Caco-2 (cell line): ENCODE measurements around the gene CGRRF1. TPM values are rescaled to one million over a fixed set of nuclear protein-coding genes. Genes with fewer than 3 reads are reported as not detected.

ENCODE experiments used
- BruUV-seq: library from RNA; stranded (reverse); fragments of 400-500 nt; replicated peaks from 2 replicates; lab custom pipeline; 2021; lab: Mats Ljungman, UMichigan
- CTCF ChIA-PET: fragments of 300-600 bp; sonication (Branson Sonifier 250); formaldehyde crosslinking; loops from one replicate; lab custom pipeline; 2022; ENCODE audit warnings: antibody characterized with exemption; lab: Charles Lee
- POLR2A ChIA-PET: fragments of 300-600 bp; sonication (Branson Sonifier 250); formaldehyde crosslinking; loops from one replicate; lab custom pipeline; 2022; ENCODE audit warnings: antibody characterized with exemption; lab: Charles Lee
- DNase-seq, 2 experiments: peaks; one replicate each; pipeline versions ENCODE4 v3.0.0 to v3.0.0-alpha.2; 2020 to 2022
- H3K27me3 ChIP-seq: replicated peaks from 2 replicates; pipeline ENCODE4 v1.6.0; 2011; ENCODE audit warnings: low read length; ENCODE audit not compliant: control insufficient read depth, insufficient read depth
- H3K36me3 ChIP-seq: 2 replicates; pipeline ENCODE4 v1.5.1; 2011; ENCODE audit warnings: low read length; ENCODE audit not compliant: control insufficient read depth, insufficient read depth
- H3K4me1 ChIP-seq: fragments of 250-450 bp; sonication (Bioruptor Pico); 2 replicates; pipeline ENCODE4 v1.5.1; 2020; ENCODE audit warnings: mild to moderate bottlenecking
- H3K4me3 ChIP-seq: 2 replicates; pipeline ENCODE4 v1.5.1; 2011; ENCODE audit warnings: low read depth, mild to moderate bottlenecking, control low read depth, low read length
- H3K9me3 ChIP-seq: fragments of 250-450 bp; sonication (Bioruptor Pico); 2 replicates; pipeline ENCODE4 v1.5.1; 2020; ENCODE audit warnings: mild to moderate bottlenecking, moderate library complexity
- H3K27ac Mint-ChIP-seq: one replicate; pipeline ENCODE4 v1.8.0; 2022; ENCODE audit warnings: mixed read lengths; ENCODE audit not compliant: unreplicated experiment
- H3K27me3 Mint-ChIP-seq: one replicate; pipeline ENCODE4 v1.8.0; 2022; ENCODE audit warnings: mixed read lengths; ENCODE audit not compliant: insufficient read depth, unreplicated experiment
- H3K36me3 Mint-ChIP-seq: one replicate; pipeline ENCODE4 v1.8.0; 2022; ENCODE audit warnings: mild to moderate bottlenecking, mixed read lengths; ENCODE audit not compliant: insufficient read depth, unreplicated experiment
- H3K4me1 Mint-ChIP-seq: one replicate; pipeline ENCODE4 v1.8.0; 2022; ENCODE audit warnings: low read depth, mixed read lengths; ENCODE audit not compliant: unreplicated experiment
- H3K4me3 Mint-ChIP-seq: one replicate; pipeline ENCODE4 v1.8.0; 2022; ENCODE audit warnings: mild to moderate bottlenecking, moderate library complexity, mixed read lengths; ENCODE audit not compliant: unreplicated experiment
- H3K9me3 Mint-ChIP-seq: one replicate; pipeline ENCODE4 v1.8.0; 2022; ENCODE audit warnings: mixed read lengths; ENCODE audit not compliant: unreplicated experiment
- intact Hi-C: fragments of 100-400 bp; cut with micrococcal nuclease; formaldehyde crosslinking; loops from one replicate; pipeline ENCODE4 v1.10.0; 2022; ENCODE audit not compliant: unreplicated experiment
- total RNA-seq: library from RNA; stranded (reverse); gene quantifications from 2 replicates; pipeline ENCODE4 v1.2.3, GENCODE V29; 2022
- TF ChIP-seq, protein P1 (sequence below), 2 experiments: fragments of 200-600 bp in 1 of 2; IDR thresholded peaks; 1 replicate in 1 of 2; 2 replicates in 1 of 2; pipeline versions ENCODE4 v1.5.1 to v1.8.0; 2011 to 2022; ENCODE audit warnings: antibody characterized with exemption in 1 of 2, control low read depth in 1 of 2, inconsistent platforms in 1 of 2, low read depth in 1 of 2, low read length in 1 of 2, mild to moderate bottlenecking in 1 of 2, moderate library complexity in 1 of 2; ENCODE audit not compliant: insufficient read depth in 1 of 2, severe bottlenecking in 1 of 2, unreplicated experiment in 1 of 2

Gene CGRRF1
- total RNA-seq, 1 experiment from 2014 or later, result 12.3 TPM

DNA sequence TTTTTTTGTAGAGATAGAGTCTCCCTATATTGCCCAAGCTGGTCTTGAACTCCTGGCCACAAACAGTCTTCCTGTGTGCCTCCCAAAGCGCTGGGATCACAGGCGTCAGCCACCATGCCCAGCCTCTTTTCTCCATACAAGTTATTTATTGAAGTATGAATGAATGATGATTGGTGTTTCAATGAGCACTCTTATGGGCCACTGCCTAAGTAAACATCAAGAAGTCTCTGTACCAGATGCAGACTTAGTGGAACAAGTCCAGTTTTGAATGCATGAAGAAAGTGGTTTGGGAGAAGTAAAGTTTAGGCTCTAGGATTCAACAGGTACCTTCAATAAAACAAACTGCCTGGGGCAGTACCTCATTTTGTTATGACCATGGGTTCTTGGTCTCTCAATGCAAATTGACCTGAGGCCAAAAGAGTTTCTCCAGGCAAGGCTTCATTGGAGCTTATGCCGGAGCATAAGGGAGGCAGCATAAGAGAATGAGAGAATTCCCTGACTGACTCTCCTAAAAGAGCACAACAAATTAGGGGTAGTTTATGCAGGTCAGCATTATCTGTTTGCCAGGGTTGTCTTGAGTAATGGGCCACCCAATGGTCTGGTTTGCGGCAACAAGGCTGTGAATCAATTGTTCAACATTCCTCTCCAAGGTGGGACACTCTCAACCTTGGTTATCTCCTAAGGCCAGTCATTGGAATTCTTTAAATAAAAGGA lies 19.8 kb upstream of the CGRRF1 start:
- peak overlapping the region; percentile 86 for H3K4me3 ChIP-seq
- TF ChIP-seq, protein P1, sequence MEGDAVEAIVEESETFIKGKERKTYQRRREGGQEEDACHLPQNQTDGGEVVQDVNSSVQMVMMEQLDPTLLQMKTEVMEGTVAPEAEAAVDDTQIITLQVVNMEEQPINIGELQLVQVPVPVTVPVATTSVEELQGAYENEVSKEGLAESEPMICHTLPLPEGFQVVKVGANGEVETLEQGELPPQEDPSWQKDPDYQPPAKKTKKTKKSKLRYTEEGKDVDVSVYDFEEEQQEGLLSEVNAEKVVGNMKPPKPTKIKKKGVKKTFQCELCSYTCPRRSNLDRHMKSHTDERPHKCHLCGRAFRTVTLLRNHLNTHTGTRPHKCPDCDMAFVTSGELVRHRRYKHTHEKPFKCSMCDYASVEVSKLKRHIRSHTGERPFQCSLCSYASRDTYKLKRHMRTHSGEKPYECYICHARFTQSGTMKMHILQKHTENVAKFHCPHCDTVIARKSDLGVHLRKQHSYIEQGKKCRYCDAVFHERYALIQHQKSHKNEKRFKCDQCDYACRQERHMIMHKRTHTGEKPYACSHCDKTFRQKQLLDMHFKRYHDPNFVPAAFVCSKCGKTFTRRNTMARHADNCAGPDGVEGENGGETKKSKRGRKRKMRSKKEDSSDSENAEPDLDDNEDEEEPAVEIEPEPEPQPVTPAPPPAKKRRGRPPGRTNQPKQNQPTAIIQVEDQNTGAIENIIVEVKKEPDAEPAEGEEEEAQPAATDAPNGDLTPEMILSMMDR (IDR thresholded peaks at IDR 0.05; ENCODE audit: insufficient read depth in 1 of 2, low read depth in 1 of 2, low read length in 1 of 2, severe bottlenecking in 1 of 2, unreplicated experiment in 1 of 2), result no peak
- peaks cover 7% of the 10 kb centered on the region for H3K4me1 Mint-ChIP-seq
- H3K9me3 Mint-ChIP-seq, result no peaks in the 10 kb centered on the region
- H3K36me3 ChIP-seq, result no peaks in the 10 kb centered on the region
- H3K4me1 ChIP-seq, result peaks cover 22% of the 10 kb centered on the region
- ChIA-PET CTCF (interaction anchor here (0.7 kb wide), 1 partner anchor 43 kb away, joined by 3 read pairs; no protein-coding TSS in a partner anchor), POLR2A (no interaction called here)
- no peaks in the 10 kb centered on the region for H3K9me3 ChIP-seq
- peak overlapping the region; percentile 74 for H3K4me3 Mint-ChIP-seq
- no peaks in the 10 kb centered on the region for H3K27me3 Mint-ChIP-seq
- intact Hi-C loops, result loop anchor here (2.0 kb wide), 1 partner anchor 19 kb away; the partner anchor contains the start of gene CGRRF1
- DNase-seq, result no peak
- peak overlapping the region; percentile 78 for H3K27ac Mint-ChIP-seq
- H3K36me3 Mint-ChIP-seq, result peaks cover 13% of the 10 kb centered on the region
- TSS peak; percentile 65 for BruUV-seq
- no peaks in the 10 kb centered on the region for H3K27me3 ChIP-seq

DNA sequence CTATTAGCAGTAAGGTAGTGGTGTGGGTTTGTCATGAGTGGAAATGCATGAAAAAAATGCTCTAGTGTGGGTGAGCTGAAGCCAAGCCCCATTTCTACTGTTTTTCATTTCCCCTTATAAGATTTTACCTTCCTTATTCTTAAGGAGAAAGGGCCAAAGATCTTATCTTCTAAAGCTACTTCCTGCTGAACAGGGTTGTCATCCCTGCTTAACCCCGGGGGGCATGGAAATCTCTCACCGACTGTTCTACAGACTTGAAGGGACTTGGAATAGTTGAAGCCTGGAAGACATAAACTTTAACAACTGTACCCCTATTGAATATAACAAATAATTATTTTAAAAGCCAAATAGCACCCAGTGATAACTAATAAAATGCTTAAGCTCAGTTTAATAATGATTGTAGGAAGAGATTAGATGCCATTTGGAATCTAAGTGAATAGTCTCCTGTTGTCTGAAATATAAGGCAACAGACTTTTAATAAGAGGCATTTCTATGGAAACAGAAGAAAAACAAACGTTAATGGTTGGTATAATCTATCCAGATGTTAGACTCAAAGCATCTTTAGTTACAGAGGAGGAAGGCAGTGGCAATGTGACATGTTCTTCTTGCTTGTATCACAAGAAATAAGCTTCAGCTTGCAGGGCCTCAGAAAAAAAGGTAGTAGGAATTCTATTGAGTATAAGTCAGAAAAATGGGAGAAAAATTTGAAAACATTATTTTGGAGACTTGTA lies 19.1 kb upstream of the CGRRF1 start:
- CTCF ChIA-PET, result interaction anchor here (0.7 kb wide), 1 partner anchor 43 kb away, joined by 3 read pairs; no protein-coding TSS in a partner anchor
- Mint-ChIP-seq H3K27me3 (no peaks in the 10 kb centered on the region), H3K27ac (peak overlapping the region; percentile 78), H3K9me3 (no peaks in the 10 kb centered on the region), H3K36me3 (peaks cover 7% of the 10 kb centered on the region), H3K4me1 (peaks cover 7% of the 10 kb centered on the region), H3K4me3 (peak overlapping the region; percentile 74)
- TF ChIP-seq, protein P1 (IDR thresholded peaks at IDR 0.05; ENCODE audit: insufficient read depth in 1 of 2, low read depth in 1 of 2, low read length in 1 of 2, severe bottlenecking in 1 of 2, unreplicated experiment in 1 of 2), result no peak
- H3K4me1 ChIP-seq, result peaks cover 22% of the 10 kb centered on the region
- BruUV-seq, result no TSS peak
- H3K4me3 ChIP-seq, result no peak overlapping the region
- no peak for DNase-seq
- intact Hi-C loops, result no loop called here
- POLR2A ChIA-PET, result no interaction called here
- no peaks in the 10 kb centered on the region for H3K36me3 ChIP-seq
- H3K9me3 ChIP-seq, result no peaks in the 10 kb centered on the region
- H3K27me3 ChIP-seq, result no peaks in the 10 kb centered on the region

DNA sequence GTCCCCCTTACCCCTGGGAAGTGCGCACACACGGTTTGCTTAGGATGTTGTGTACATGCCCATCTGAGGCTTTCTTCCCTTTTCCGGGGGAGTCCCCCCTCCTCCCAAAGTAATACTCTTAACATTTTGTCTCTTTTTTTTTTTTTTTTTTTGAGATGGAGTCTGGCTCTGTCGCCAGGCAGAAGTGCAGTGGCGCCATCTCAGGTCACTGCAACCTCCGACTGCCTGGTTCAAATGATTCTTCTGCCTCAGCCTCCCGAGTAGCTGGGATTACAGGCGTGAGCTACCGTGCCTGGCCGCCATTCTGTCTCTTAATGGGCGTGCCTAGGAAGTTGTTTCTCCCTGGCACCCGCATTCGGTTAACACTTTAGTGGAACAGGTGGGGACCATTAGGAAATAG lies 16.4 kb upstream of the CGRRF1 start:
- peak in 1 of 2 experiments; percentile 30 for DNase-seq
- no peak overlapping the region for H3K4me3 Mint-ChIP-seq
- BruUV-seq, result no TSS peak
- Histone ChIP-seq H3K9me3 (no peaks in the 10 kb centered on the region), H3K27me3 (no peaks in the 10 kb centered on the region), H3K4me1 (peaks cover 27% of the 10 kb centered on the region), H3K4me3 (no peak overlapping the region), H3K36me3 (no peaks in the 10 kb centered on the region)
- intact Hi-C loops, result no loop called here
- peaks cover 5% of the 10 kb centered on the region for H3K4me1 Mint-ChIP-seq
- no peaks in the 10 kb centered on the region for H3K27me3 Mint-ChIP-seq
- H3K9me3 Mint-ChIP-seq, result peaks cover 7% of the 10 kb centered on the region
- POLR2A ChIA-PET, result no interaction called here
- CTCF ChIA-PET, result interaction anchor here (0.7 to 0.9 kb wide), 4 partner anchors 16 to 236 kb away, joined by 3 to 7 read pairs (median 4); partner anchors contain the start of genes CDKN3 and CGRRF1
- H3K36me3 Mint-ChIP-seq, result no peaks in the 10 kb centered on the region
- H3K27ac Mint-ChIP-seq, result no peak overlapping the region
- TF ChIP-seq, protein P1 (IDR thresholded peaks at IDR 0.05; ENCODE audit: insufficient read depth in 1 of 2, low read depth in 1 of 2, low read length in 1 of 2, severe bottlenecking in 1 of 2, unreplicated experiment in 1 of 2), result peak in 1 of 2 experiments; percentile 6
